Measurements from ENCODE around the gene GSTM2.

The GSTM2 gene

DNA sequence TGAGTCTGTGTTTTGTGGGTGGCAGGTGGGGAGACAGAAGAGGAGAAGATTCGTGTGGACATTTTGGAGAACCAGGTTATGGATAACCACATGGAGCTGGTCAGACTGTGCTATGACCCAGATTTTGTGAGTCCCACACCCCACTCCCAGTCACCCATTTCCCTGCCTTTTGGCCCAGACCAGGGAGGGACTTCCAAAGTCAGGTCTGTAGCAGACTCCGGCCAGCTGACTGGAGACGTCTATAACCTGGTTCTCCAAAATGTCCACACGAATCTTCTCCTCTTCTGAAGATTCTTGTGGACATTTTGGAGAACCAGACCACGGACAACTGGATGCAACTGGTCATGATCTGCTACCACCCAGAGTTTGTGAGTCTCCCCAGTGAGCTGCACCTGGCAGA, 45.8 kb downstream of the GSTM2 start:
- CTCF ChIA-PET: no interaction called here
- H3K27ac ChIP-seq: no peak overlapping the region
- no peak for DNase-seq (ENCODE audit: low spot score)
- TF ChIP-seq, protein P1, sequence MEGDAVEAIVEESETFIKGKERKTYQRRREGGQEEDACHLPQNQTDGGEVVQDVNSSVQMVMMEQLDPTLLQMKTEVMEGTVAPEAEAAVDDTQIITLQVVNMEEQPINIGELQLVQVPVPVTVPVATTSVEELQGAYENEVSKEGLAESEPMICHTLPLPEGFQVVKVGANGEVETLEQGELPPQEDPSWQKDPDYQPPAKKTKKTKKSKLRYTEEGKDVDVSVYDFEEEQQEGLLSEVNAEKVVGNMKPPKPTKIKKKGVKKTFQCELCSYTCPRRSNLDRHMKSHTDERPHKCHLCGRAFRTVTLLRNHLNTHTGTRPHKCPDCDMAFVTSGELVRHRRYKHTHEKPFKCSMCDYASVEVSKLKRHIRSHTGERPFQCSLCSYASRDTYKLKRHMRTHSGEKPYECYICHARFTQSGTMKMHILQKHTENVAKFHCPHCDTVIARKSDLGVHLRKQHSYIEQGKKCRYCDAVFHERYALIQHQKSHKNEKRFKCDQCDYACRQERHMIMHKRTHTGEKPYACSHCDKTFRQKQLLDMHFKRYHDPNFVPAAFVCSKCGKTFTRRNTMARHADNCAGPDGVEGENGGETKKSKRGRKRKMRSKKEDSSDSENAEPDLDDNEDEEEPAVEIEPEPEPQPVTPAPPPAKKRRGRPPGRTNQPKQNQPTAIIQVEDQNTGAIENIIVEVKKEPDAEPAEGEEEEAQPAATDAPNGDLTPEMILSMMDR (conservative IDR thresholded peaks at IDR 0.05; ENCODE audit: low read depth): no peak
- POLR2A ChIA-PET (ENCODE audit: low non-redundant PET): no interaction called here

DNA sequence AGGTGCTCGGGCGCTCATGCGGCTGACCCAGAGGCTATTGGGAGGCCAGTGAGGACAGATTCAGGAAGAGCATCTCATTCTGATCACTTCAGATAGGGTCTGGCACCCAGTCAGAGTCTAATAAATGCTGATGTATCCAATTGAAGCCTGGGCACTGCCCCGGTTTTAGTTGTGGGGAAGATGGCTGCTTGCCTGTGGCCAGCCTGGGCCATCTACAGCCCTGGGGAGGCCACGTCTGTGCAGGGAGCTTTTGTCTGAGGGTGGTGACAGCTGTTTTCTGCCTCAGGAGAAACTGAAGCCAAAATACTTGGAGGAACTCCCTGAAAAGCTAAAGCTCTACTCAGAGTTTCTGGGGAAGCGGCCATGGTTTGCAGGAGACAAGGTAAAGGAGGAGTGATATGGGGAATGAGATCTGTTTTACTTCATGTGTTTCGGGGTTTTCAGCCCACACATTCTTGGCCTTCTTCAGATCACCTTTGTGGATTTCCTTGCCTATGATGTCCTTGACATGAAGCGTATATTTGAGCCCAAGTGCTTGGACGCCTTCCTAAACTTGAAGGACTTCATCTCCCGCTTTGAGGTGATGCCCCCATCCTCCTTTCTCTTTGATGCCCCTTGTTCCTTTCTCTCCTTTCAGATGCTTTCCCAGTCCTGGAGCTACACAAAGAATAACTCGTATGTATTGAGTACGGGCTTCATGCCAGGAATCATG, 47.0 kb downstream of the GSTM2 start:
- no peak for DNase-seq (ENCODE audit: low spot score)
- POLR2A ChIA-PET (ENCODE audit: low non-redundant PET): no interaction called here
- H3K27ac ChIP-seq: no peak overlapping the region
- TF ChIP-seq, protein P1 (conservative IDR thresholded peaks at IDR 0.05; ENCODE audit: low read depth): no peak
- CTCF ChIA-PET: interaction anchor here (0.7 kb wide), 1 partner anchor 160 kb away, joined by 3 read pairs; no protein-coding TSS in a partner anchor

DNA sequence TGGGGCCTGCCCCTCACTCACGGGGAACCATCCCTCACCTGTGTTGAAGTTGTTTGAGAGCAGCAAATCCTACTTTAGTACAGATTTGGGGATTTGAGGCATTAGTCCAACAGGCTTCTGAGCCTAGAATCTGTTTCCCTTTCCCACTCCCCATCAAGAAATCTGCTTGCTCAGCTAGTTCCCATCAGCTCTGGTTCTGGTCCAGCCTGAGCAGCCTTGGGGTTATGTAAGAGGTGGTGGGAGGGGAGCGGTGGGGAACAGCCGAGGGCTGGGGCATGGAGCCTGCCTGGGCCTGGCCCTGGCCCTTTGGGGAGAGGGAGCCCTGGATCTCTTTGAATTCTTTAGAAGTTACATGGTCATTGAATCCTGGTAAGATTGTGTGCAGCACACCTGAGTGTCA, 48.3 kb downstream of the GSTM2 start:
- TF ChIP-seq, protein P1 (conservative IDR thresholded peaks at IDR 0.05; ENCODE audit: low read depth): no peak
- no peak for DNase-seq (ENCODE audit: low spot score)
- ChIA-PET CTCF (no interaction called here), POLR2A (ENCODE audit: low non-redundant PET) (no interaction called here)
- no peak overlapping the region for H3K27ac ChIP-seq

DNA sequence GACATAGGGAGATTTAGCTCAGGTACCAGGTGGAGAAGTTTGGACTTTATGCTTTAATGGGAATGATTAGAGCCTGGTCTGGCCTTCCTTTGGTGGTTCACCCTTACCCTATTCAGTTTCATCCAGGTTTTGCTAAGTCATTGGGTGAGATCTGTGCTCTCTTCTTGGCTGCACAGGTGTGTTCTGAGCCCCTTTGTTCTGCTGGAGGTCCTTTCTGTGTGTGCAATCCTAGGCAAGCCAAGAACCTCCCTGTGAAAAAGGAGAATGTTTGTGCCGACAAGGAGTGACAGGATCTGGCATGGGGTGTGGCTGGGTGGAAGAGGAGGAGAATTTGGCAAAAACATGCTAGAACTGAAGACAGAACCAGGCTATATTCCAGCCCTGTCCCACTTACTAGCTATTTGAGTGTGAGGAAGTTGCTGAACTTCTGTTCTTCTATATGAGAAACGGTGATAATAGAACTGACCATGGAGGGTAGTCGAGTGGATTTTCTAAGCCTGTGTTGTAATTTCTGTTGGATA, 48.8 kb downstream of the GSTM2 start:
- ChIA-PET POLR2A (ENCODE audit: low non-redundant PET) (interaction anchor here (0.7 kb wide), 1 partner anchor 31 kb away, joined by 6 read pairs; no protein-coding TSS in a partner anchor), CTCF (no interaction called here)
- no peak for DNase-seq (ENCODE audit: low spot score)
- no peak overlapping the region for H3K27ac ChIP-seq
- TF ChIP-seq, protein P1 (conservative IDR thresholded peaks at IDR 0.05; ENCODE audit: low read depth): no peak

DNA sequence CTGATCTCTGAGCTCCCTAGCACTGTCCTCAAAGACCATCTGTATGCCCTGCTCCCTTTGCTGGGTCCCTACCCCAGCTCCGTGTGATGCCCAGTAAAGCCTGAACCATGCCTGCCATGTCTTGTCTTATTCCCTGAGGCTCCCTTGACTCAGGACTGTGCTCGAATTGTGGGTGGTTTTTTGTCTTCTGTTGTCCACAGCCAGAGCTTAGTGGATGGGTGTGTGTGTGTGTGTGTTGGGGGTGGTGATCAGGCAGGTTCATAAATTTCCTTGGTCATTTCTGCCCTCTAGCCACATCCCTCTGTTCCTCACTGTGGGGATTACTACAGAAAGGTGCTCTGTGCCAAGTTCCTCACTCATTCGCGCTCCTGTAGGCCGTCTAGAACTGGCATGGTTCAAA, 49.9 kb downstream of the GSTM2 start:
- TF ChIP-seq, protein P1 (conservative IDR thresholded peaks at IDR 0.05; ENCODE audit: low read depth): no peak
- no peak for DNase-seq (ENCODE audit: low spot score)
- H3K27ac ChIP-seq: no peak overlapping the region
- ChIA-PET POLR2A (ENCODE audit: low non-redundant PET) (no interaction called here), CTCF (no interaction called here)

DNA sequence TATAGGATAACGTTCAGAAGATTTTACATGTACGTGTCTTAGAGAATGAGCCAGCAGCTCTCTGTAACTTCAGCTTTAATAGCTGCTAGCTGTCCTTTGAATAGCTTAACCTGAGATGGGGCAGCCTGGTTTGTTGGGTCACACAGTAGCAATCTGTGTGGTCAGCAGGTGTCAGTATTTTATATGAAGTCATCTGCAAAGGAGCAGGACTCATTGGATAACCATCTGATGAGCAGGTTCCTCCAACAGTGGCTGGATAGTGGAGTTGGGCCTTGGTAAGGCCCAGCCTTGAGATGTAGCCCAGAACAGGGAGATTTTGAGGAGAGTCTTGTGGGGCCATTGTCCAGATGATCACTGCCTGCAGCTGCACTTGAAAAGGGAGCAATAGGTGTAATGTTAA, 50.6 kb downstream of the GSTM2 start:
- H3K27ac ChIP-seq: no peak overlapping the region
- TF ChIP-seq, protein P1 (conservative IDR thresholded peaks at IDR 0.05; ENCODE audit: low read depth): no peak
- ChIA-PET CTCF (interaction anchor here (0.7 kb wide), 1 partner anchor 127 kb away, joined by 3 read pairs; no protein-coding TSS in a partner anchor), POLR2A (ENCODE audit: low non-redundant PET) (no interaction called here)
- DNase-seq (ENCODE audit: low spot score): no peak
